HepG2 (cell line): ENCODE data around the gene FAM83E. TPM values are rescaled to one million over a fixed set of nuclear protein-coding genes. Genes with fewer than 3 reads are reported as not detected.

Experiments
- ARNT ChIP-seq: fragments of 450-650 bp; IDR thresholded peaks from 2 replicates; pipeline ENCODE4 v1.6.1; 2017
- DNMT3B ChIP-seq: conservative IDR thresholded peaks from 2 replicates; pipeline ENCODE4 v1.6.1; 2016; ENCODE audit warnings: missing biosample characterization, control low read depth
- JDP2 ChIP-seq: sonication (generic); formaldehyde crosslinking; IDR thresholded peaks from 2 replicates; pipeline ENCODE4 v1.8.1; 2022; ENCODE audit warnings: missing genetic modification reagents, borderline replicate concordance
- KDM1A ChIP-seq: IDR thresholded peaks from 2 replicates; pipeline ENCODE4 v1.6.1; 2016; ENCODE audit warnings: missing compliant biosample characterization
- MAFK ChIP-seq, 2 experiments: IDR thresholded peaks in 1 of 2; conservative IDR thresholded peaks in 1 of 2; 2 replicates each; pipeline ENCODE4 v1.6.1; 2011; ENCODE audit warnings: improper control_type of control experiment in 2 of 2, low read length in 2 of 2
- RXRA ChIP-seq: sonication (generic); formaldehyde crosslinking; IDR thresholded peaks from 2 replicates; pipeline ENCODE4 v1.5.1; 2020; ENCODE audit warnings: missing genetic modification reagents
- TAF15 ChIP-seq: fragments of 200-400 bp; formaldehyde crosslinking; IDR thresholded peaks from one replicate; pipeline ENCODE4 v1.6.1; 2018; ENCODE audit warnings: mild to moderate bottlenecking, low read depth, low read length; ENCODE audit not compliant: poor library complexity, severe bottlenecking
- ZFX ChIP-seq: sonication (generic); formaldehyde crosslinking; IDR thresholded peaks from 2 replicates; pipeline ENCODE4 v1.4.0; 2020; ENCODE audit warnings: mild to moderate bottlenecking, low read depth, missing genetic modification reagents, moderate library complexity
- ZNF232 ChIP-seq: sonication (generic); formaldehyde crosslinking; IDR thresholded peaks from 2 replicates; pipeline ENCODE4 v1.4.0; 2020; ENCODE audit warnings: missing genetic modification reagents, borderline replicate concordance
- ZNF235 ChIP-seq: sonication (generic); formaldehyde crosslinking; IDR thresholded peaks from 2 replicates; pipeline ENCODE4 v1.8.1; 2023; ENCODE audit warnings: mild to moderate bottlenecking, missing genetic modification reagents, borderline replicate concordance
- ZNF343 ChIP-seq: sonication (generic); formaldehyde crosslinking; IDR thresholded peaks from 2 replicates; pipeline ENCODE4 v1.4.0; 2020; ENCODE audit warnings: mild to moderate bottlenecking, missing genetic modification reagents
- ZSCAN22 ChIP-seq: sonication (generic); formaldehyde crosslinking; IDR thresholded peaks from 2 replicates; pipeline ENCODE4 v1.4.0; 2020; ENCODE audit warnings: mild to moderate bottlenecking, missing genetic modification reagents
- polyA plus RNA-seq, 8 experiments: library from polyadenylated mRNA; depleted of rRNA in 3 of 8; stranded (reverse) in 7 of 8; unstranded in 1 of 8; fragments of >200 nt; fragmentation: Illumina TruSeq in 4 of 8; extraction: Trizol in 4 of 8; gene quantifications; 2 replicates each; pipeline versions ENCODE4 v1.2.1 to v1.2.3, GENCODE V29; 2011 to 2016; ENCODE audit warnings: low read depth in 4 of 8, missing spikeins in 1 of 8, mixed read lengths in 1 of 8; ENCODE audit not compliant: insufficient read depth in 1 of 8
- total RNA-seq, 5 experiments: library from RNA; depleted of rRNA; stranded (reverse); fragments of >200 nt; fragmentation: Illumina TruSeq; extraction: Trizol; gene quantifications; 2 replicates each; pipeline ENCODE4 v1.2.3, GENCODE V29; 2016; ENCODE audit warnings: low read depth in 1 of 5
- TF ChIP-seq, protein P1 (sequence below): sonication (generic); formaldehyde crosslinking; IDR thresholded peaks from 2 replicates; pipeline ENCODE4 v1.9.0; 2022; ENCODE audit warnings: low read depth, missing genetic modification reagents
- TF ChIP-seq, protein P2 (sequence below): sonication (generic); formaldehyde crosslinking; conservative IDR thresholded peaks from 2 replicates; pipeline ENCODE4 v1.8.0; 2022; ENCODE audit warnings: missing genetic modification reagents
- TF ChIP-seq, protein P3 (sequence below): sonication (generic); formaldehyde crosslinking; IDR thresholded peaks from 2 replicates; pipeline ENCODE4 v1.8.1; 2023; ENCODE audit warnings: mild to moderate bottlenecking, missing genetic modification reagents, borderline replicate concordance
- TF ChIP-seq, protein P4 (sequence below): sonication (generic); formaldehyde crosslinking; IDR thresholded peaks from 2 replicates; pipeline ENCODE4 v1.9.0; 2021; ENCODE audit warnings: missing genetic modification reagents, borderline replicate concordance
- TF ChIP-seq, protein P5 (sequence below): sonication (generic); formaldehyde crosslinking; IDR thresholded peaks from 2 replicates; pipeline ENCODE4 v1.4.0; 2020; ENCODE audit warnings: mild to moderate bottlenecking, missing genetic modification reagents
- TF ChIP-seq, protein P6 (sequence below): sonication (generic); formaldehyde crosslinking; IDR thresholded peaks from 2 replicates; pipeline ENCODE4 v1.8.1; 2023; ENCODE audit warnings: mild to moderate bottlenecking, missing genetic modification reagents

The FAM83E gene
- total and polyA plus RNA-seq, 2 of the 13 experiments (the other 11 are each of a cell fraction or from before 2014, with no cell fraction given) = 0.18 to 0.60 TPM

DNA sequence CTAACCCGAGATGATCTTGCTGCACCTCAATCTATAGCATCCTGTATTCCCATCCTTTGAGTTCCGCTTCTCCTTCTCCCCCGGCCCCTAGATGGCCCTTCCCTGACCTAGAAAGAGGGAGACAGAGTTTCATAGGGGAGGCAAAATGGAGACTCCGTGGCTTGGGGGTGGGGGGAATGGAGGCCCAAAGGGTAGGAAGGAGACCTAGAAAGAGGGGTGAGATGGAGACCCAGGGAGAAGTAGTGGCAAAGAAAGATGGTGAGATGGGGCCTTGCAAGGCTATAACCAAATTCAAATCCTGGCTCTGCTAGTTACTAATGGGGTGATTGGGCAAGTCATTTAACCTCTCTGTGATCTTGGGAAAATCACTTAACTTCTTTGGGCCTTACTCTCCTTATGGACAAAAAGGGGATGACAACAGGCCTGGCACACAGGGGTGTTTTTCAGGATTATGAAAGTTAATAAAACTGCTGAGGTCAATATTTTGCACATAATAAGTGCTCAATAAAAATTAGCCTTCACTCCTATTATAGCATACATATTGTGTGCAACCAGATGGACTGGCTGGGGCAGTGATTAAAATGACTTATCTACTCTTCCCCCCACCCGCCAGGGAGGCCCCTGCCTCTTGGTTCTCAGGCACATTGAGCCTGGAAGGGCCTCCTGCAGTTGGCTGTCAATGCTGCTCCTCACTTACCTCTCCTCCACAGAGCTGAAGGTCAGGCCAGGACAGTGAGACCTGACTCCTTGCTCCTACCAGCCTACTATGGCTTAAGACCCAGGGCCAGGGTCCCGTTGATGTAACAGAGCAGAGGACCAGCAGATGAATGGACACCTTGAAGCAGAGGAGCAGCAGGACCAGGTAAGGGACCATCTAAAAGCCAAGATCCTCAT lies 5.1 kb upstream of the FAM83E start (continued):
- TF ChIP-seq ZFX (CRISPR knock-in tag) = no peak
- TF ChIP-seq ZNF343 = no peak
- TF ChIP-seq, protein P1, sequence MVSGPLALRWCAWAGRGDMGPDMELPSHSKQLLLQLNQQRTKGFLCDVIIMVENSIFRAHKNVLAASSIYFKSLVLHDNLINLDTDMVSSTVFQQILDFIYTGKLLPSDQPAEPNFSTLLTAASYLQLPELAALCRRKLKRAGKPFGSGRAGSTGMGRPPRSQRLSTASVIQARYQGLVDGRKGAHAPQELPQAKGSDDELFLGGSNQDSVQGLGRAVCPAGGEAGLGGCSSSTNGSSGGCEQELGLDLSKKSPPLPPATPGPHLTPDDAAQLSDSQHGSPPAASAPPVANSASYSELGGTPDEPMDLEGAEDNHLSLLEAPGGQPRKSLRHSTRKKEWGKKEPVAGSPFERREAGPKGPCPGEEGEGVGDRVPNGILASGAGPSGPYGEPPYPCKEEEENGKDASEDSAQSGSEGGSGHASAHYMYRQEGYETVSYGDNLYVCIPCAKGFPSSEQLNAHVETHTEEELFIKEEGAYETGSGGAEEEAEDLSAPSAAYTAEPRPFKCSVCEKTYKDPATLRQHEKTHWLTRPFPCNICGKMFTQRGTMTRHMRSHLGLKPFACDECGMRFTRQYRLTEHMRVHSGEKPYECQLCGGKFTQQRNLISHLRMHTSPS = no peak
- TF ChIP-seq, protein P2, sequence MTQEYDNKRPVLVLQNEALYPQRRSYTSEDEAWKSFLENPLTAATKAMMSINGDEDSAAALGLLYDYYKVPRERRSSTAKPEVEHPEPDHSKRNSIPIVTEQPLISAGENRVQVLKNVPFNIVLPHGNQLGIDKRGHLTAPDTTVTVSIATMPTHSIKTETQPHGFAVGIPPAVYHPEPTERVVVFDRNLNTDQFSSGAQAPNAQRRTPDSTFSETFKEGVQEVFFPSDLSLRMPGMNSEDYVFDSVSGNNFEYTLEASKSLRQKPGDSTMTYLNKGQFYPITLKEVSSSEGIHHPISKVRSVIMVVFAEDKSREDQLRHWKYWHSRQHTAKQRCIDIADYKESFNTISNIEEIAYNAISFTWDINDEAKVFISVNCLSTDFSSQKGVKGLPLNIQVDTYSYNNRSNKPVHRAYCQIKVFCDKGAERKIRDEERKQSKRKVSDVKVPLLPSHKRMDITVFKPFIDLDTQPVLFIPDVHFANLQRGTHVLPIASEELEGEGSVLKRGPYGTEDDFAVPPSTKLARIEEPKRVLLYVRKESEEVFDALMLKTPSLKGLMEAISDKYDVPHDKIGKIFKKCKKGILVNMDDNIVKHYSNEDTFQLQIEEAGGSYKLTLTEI (CRISPR knock-in tag) = no peak
- TF ChIP-seq KDM1A = peak; percentile 99
- no peak for TF ChIP-seq ARNT
- TF ChIP-seq DNMT3B (CRISPR knock-in tag) = no peak
- TF ChIP-seq MAFK (conservative IDR thresholded peaks at IDR 0.05 in 1 of 2, IDR thresholded peaks at IDR 0.05 in 1 of 2; ENCODE audit: low read length in 2 of 2) = 0 out of 4 replicates have a peak, but pooled peaks of 1 of the 2 experiments have one; percentile 17
- no peak for TF ChIP-seq TAF15
- TF ChIP-seq, protein P3, sequence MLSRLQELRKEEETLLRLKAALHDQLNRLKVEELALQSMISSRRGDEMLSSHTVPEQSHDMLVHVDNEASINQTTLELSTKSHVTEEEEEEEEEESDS (CRISPR knock-in tag) = no peak
- TF ChIP-seq, protein P4, sequence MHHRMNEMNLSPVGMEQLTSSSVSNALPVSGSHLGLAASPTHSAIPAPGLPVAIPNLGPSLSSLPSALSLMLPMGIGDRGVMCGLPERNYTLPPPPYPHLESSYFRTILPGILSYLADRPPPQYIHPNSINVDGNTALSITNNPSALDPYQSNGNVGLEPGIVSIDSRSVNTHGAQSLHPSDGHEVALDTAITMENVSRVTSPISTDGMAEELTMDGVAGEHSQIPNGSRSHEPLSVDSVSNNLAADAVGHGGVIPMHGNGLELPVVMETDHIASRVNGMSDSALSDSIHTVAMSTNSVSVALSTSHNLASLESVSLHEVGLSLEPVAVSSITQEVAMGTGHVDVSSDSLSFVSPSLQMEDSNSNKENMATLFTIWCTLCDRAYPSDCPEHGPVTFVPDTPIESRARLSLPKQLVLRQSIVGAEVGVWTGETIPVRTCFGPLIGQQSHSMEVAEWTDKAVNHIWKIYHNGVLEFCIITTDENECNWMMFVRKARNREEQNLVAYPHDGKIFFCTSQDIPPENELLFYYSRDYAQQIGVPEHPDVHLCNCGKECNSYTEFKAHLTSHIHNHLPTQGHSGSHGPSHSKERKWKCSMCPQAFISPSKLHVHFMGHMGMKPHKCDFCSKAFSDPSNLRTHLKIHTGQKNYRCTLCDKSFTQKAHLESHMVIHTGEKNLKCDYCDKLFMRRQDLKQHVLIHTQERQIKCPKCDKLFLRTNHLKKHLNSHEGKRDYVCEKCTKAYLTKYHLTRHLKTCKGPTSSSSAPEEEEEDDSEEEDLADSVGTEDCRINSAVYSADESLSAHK = no peak
- TF ChIP-seq, protein P5, sequence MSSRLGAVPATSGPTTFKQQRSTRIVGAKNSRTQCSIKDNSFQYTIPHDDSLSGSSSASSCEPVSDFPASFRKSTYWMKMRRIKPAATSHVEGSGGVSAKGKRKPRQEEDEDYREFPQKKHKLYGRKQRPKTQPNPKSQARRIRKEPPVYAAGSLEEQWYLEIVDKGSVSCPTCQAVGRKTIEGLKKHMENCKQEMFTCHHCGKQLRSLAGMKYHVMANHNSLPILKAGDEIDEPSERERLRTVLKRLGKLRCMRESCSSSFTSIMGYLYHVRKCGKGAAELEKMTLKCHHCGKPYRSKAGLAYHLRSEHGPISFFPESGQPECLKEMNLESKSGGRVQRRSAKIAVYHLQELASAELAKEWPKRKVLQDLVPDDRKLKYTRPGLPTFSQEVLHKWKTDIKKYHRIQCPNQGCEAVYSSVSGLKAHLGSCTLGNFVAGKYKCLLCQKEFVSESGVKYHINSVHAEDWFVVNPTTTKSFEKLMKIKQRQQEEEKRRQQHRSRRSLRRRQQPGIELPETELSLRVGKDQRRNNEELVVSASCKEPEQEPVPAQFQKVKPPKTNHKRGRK (CRISPR knock-in tag) = no peak
- TF ChIP-seq ZNF232 (CRISPR knock-in tag) = no peak
- no peak for TF ChIP-seq JDP2 (CRISPR knock-in tag)
- no peak for TF ChIP-seq RXRA (CRISPR knock-in tag)
- no peak for TF ChIP-seq ZNF235
- TF ChIP-seq, protein P6, sequence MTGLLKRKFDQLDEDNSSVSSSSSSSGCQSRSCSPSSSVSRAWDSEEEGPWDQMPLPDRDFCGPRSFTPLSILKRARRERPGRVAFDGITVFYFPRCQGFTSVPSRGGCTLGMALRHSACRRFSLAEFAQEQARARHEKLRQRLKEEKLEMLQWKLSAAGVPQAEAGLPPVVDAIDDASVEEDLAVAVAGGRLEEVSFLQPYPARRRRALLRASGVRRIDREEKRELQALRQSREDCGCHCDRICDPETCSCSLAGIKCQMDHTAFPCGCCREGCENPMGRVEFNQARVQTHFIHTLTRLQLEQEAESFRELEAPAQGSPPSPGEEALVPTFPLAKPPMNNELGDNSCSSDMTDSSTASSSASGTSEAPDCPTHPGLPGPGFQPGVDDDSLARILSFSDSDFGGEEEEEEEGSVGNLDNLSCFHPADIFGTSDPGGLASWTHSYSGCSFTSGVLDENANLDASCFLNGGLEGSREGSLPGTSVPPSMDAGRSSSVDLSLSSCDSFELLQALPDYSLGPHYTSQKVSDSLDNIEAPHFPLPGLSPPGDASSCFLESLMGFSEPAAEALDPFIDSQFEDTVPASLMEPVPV = peak; percentile 19; the same call in 1 of the 2 replicates
- TF ChIP-seq ZSCAN22 (CRISPR knock-in tag) = peak; percentile 10; the same call in 1 of the 2 replicates
